DND-41 (cell line): ENCODE measurements around the gene ITPR2.

Source experiments
- CTCF ChIP-seq: IDR thresholded peaks from 2 replicates; pipeline ENCODE4 v1.5.1; 2012; ENCODE audit warnings: borderline replicate concordance, low read length, moderate library complexity, mild to moderate bottlenecking; ENCODE audit not compliant: poor library complexity, severe bottlenecking; ENCODE audit errors: extremely low read depth
- EZH2 ChIP-seq: IDR thresholded peaks from 3 replicates; pipeline ENCODE4 v1.6.1; 2012; ENCODE audit warnings: borderline replicate concordance, low read depth, mild to moderate bottlenecking, moderate library complexity, low read length, inconsistent platforms; ENCODE audit not compliant: severe bottlenecking

- TF ChIP-seq CTCF (no peak), EZH2 (no peak)
These were observed 514.9 kb downstream of the ITPR2 start for GRCh38 chr12:26317942-26318575.
